IMR-90 (cell line): Measurements from ENCODE around the gene UBASH3B.

Source experiments
- CEBPB ChIP-seq: IDR thresholded peaks from 2 replicates; pipeline ENCODE4 v1.6.1; 2012; ENCODE audit warnings: low read depth, low read length, improper control_type of control experiment
- CHD1 ChIP-seq: IDR thresholded peaks from 2 replicates; pipeline ENCODE4 v1.6.1; 2012; ENCODE audit warnings: low read depth, low read length, improper control_type of control experiment
- CTCF ChIP-seq: conservative IDR thresholded peaks from 2 replicates; pipeline ENCODE4 v1.5.1; 2012; ENCODE audit warnings: mild to moderate bottlenecking, low read depth, low read length, improper control_type of control experiment
- RAD21 ChIP-seq: IDR thresholded peaks from 2 replicates; pipeline ENCODE4 v1.6.1; 2012; ENCODE audit warnings: low read length, improper control_type of control experiment
- RFX5 ChIP-seq: IDR thresholded peaks from 2 replicates; pipeline ENCODE4 v1.8.0; 2012; ENCODE audit warnings: low read depth, mild to moderate bottlenecking, low read length, moderate library complexity

- TF ChIP-seq CTCF = no peak
- TF ChIP-seq RFX5 = no peak
- no peak for TF ChIP-seq RAD21
- TF ChIP-seq CEBPB = no peak
- no peak for TF ChIP-seq CHD1
These were observed 45.1 kb downstream of the UBASH3B start for GRCh38 chr11:122700666-122701065.
